ENCODE results near the gene TNFRSF17.

Gene TNFRSF17

GRCh38 chr16:12009462-12009861 lies 44.5 kb downstream of the TNFRSF17 start:
- no peak for DNase-seq

GRCh38 chr16:12009922-12010321 lies 44.9 kb downstream of the TNFRSF17 start:
- no peak for DNase-seq

DNA sequence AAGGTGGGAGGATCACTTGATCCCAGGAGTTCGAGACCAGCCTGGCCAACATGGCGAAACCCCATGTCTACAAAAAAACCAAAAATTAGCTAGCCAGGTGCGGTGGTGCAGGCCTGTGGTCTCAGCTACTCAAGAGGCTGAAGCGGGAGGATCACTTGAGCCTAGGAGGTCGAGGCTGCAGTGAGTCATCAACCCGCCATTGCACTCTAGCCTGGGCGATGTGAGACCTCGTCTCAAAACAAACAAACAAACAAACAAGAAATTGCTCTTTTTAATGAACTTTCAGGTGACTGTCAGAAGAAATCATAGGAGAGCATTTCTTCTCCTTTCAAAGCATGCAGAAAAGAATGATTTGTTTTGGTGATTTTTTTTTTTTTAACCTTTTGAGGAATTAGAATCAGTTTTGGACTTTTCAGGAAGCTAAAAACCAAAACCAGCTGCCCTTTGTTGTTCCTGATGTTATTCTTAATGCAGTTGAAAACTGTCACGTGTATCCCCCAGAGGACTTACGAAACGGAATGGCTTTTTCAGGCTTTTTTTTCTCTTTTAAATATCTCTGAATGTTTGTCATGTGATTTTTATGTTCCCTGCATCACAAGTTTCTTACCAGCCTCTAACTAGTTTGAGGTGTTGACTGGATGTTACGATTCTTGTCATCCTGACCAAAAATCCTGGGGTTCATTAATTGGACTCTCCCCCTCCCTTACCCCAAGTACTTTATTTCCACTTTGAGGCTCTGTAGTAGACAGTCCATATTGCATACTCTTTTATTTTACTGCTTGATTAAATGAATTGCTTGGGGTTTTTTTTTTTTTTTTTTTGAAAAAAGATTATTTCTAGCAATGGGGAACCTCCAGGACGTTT lies 45.6 kb downstream of the TNFRSF17 start:
- DNase-seq = no peak

- no peak for DNase-seq
Measured at GRCh38 chr16:12011565-12011964, 46.6 kb downstream of the TNFRSF17 start.

DNA sequence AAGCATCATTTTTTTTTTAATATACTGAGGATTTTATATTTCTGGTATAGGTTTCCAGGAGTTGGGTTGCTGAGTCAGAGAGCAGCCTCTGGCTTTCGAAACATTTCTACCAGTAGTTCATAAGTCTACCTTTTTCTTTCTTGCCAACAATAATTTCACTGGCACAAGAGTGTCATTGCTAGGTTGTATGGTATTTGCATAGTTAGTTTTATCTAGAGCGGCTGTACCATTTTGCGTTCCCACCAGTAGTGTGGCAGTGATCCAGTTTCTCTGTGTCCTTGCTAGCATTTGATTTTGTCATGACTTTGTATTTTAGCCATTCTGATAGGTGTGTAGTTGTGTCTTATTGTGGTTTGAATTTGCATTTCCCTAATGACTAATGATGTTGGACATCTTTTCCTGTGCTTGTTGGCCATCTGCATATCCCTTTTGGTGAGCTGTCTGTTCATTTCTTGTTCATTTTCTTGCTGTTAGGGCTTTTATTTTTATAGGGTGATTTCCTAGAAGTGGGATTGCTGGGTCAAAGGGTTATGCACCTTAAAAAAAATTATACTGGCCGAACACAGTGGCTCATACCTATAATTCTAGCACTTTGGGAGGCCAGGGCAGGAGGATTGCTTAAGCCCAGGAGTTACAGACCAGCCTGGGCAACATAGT lies 51.4 kb downstream of the TNFRSF17 start:
- no peak for DNase-seq

DNA sequence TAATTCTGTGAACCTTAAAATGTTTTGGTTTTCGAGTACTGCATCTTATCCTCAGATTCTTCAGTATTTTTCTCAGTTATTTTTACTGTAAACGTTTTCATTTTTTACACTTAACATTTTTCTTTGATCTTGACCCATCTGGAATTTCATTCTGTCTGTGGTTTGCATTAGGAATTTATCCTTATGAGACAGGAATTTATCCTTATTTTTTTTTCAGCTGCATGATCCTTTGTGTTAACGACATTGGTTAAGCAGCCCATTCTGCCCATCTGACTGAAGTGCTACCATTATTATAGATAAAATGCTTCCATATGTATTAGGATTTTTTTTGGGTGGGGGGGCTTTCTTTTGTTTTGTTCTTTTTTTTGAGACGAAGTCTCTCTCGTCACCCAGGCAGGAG lies 52.5 kb downstream of the TNFRSF17 start:
- no peak for DNase-seq

Measured in T-helper 9 cell (primary cell).